Astrocyte (in vitro differentiated cells and primary cell): ENCODE measurements around the gene PRKAG2. TPM values are rescaled to one million over a fixed set of nuclear protein-coding genes. Genes with fewer than 3 reads are reported as not detected.

Source experiments
- DNase-seq: peaks from one replicate; pipeline ENCODE4 v3.0.0-alpha.2; 2010; ENCODE audit warnings: low read depth
- FAIRE-seq: peaks from 2 replicates; lab custom pipeline; 2011; peaks lifted over from hg19 to GRCh38; lab: Jason Lieb, UNC
- H2AFZ ChIP-seq: 2 replicates; pipeline ENCODE4 v1.6.0; 2012; ENCODE audit warnings: low read depth, low read length, inconsistent platforms
- H3K27ac ChIP-seq: 2 replicates; pipeline ENCODE4 v1.5.1; 2011; ENCODE audit warnings: low read depth, low read length, inconsistent platforms
- H3K27me3 ChIP-seq: 2 replicates; pipeline ENCODE4 v1.6.0; 2011; ENCODE audit warnings: low read length, inconsistent platforms; ENCODE audit not compliant: insufficient read depth
- H3K36me3 ChIP-seq: 2 replicates; pipeline ENCODE4 v1.5.1; 2011; ENCODE audit warnings: low read length, inconsistent platforms; ENCODE audit not compliant: insufficient read depth
- H3K4me1 ChIP-seq: 2 replicates; pipeline ENCODE4 v1.5.1; 2011; ENCODE audit warnings: low read length, inconsistent platforms; ENCODE audit not compliant: insufficient read depth
- H3K4me2 ChIP-seq: 2 replicates; pipeline ENCODE4 v1.6.0; 2012; ENCODE audit warnings: low read length, inconsistent platforms
- H3K4me3 ChIP-seq: 2 replicates; pipeline ENCODE4 v1.5.1; 2011; ENCODE audit warnings: low read depth, mild to moderate bottlenecking, low read length, inconsistent platforms; ENCODE audit not compliant: insufficient read depth
- H3K79me2 ChIP-seq: 2 replicates; pipeline ENCODE4 v1.6.0; 2012; ENCODE audit warnings: mild to moderate bottlenecking, low read length, inconsistent platforms; ENCODE audit not compliant: insufficient read depth
- H3K9ac ChIP-seq: 2 replicates; pipeline ENCODE4 v1.6.0; 2012; ENCODE audit warnings: mild to moderate bottlenecking, low read length, inconsistent platforms
- H3K9me3 ChIP-seq: 2 replicates; pipeline ENCODE4 v1.5.1; 2012; ENCODE audit warnings: low read depth, mild to moderate bottlenecking, low read length, inconsistent platforms; ENCODE audit not compliant: insufficient read depth
- H4K20me1 ChIP-seq: 2 replicates; pipeline ENCODE4 v1.6.0; 2012; ENCODE audit warnings: low read length, inconsistent platforms; ENCODE audit not compliant: insufficient read depth
- H3K27ac Mint-ChIP-seq: one replicate; pipeline ENCODE4 v1.8.0; 2021; ENCODE audit warnings: mild to moderate bottlenecking, mixed read lengths; ENCODE audit not compliant: unreplicated experiment
- H3K27me3 Mint-ChIP-seq: one replicate; pipeline ENCODE4 v1.8.0; 2021; ENCODE audit warnings: low read depth, mixed read lengths; ENCODE audit not compliant: unreplicated experiment
- H3K36me3 Mint-ChIP-seq: one replicate; pipeline ENCODE4 v1.8.0; 2021; ENCODE audit warnings: low read depth, mixed read lengths; ENCODE audit not compliant: unreplicated experiment
- H3K4me1 Mint-ChIP-seq: one replicate; pipeline ENCODE4 v1.8.0; 2021; ENCODE audit warnings: low read depth, mixed read lengths; ENCODE audit not compliant: unreplicated experiment
- H3K4me3 Mint-ChIP-seq: one replicate; pipeline ENCODE4 v1.8.0; 2021; ENCODE audit warnings: mild to moderate bottlenecking, moderate library complexity, mixed read lengths; ENCODE audit not compliant: unreplicated experiment
- H3K9me3 Mint-ChIP-seq: one replicate; pipeline ENCODE4 v1.8.0; 2021; ENCODE audit warnings: mild to moderate bottlenecking, mixed read lengths; ENCODE audit not compliant: unreplicated experiment
- EZH2 ChIP-seq: IDR thresholded peaks from 2 replicates; pipeline ENCODE4 v1.6.1; 2012; ENCODE audit warnings: mild to moderate bottlenecking, low read length, inconsistent platforms; ENCODE audit not compliant: insufficient read depth
- total RNA-seq: library from RNA; stranded (reverse); gene quantifications from 2 replicates; pipeline ENCODE4 v1.2.1, GENCODE V29; 2021
- TF ChIP-seq, protein P1 (sequence below): IDR thresholded peaks from 2 replicates; pipeline ENCODE4 v1.5.1; 2011; ENCODE audit warnings: low read depth, mild to moderate bottlenecking, inconsistent platforms, low read length, moderate library complexity; ENCODE audit not compliant: insufficient read depth

Gene PRKAG2
- total RNA-seq, 1 donor from 2014 or later, result 40.7 TPM

DNA sequence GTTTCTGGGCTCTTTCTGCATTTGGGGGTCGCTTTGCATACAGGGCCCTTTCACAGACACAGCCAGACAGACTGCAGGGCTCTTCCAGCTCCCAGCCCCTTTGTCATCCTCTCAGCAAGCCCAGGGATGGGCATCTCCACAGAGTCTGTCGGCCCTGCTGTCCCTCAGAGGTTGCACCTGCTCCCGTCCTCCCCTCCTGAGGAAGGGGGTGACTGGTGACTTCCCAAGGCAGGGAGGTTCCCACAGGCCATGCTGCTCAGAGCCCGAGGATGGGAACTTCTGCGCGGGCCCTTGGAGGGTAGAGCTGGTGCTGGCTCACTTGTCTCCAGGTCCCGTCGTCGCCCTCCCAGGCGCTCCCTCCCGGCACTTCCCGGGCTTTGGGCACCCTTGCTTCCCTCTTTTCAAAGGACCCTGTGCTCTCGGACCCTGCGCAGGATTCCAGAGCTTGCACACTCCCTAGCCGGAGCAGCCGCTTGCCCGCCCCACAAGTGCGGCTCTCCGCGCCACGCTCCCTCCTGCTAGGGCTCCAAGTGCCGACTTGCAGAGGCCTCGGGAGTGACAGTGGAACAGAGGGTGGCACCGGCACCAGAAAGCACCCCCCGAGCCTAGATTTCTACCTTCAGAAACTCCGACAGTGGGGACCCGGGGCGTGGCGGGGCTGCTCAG is 152.5 kb downstream of the PRKAG2 start:
- peaks cover 2% of the 10 kb centered on the region for H3K9me3 Mint-ChIP-seq
- no peaks in the 10 kb centered on the region for H3K36me3 Mint-ChIP-seq
- peaks cover 22% of the 10 kb centered on the region for H3K4me1 ChIP-seq
- no peak overlapping the region for H2AFZ ChIP-seq
- H3K27ac Mint-ChIP-seq, result no peak overlapping the region
- peaks cover 18% of the 10 kb centered on the region for H3K4me1 Mint-ChIP-seq
- H3K79me2 ChIP-seq, result no peaks in the 10 kb centered on the region
- no peaks in the 10 kb centered on the region for H3K27me3 ChIP-seq
- no peak overlapping the region for H3K27ac ChIP-seq
- FAIRE-seq (no peak), DNase-seq (no peak)
- no peak for TF ChIP-seq EZH2
- TF ChIP-seq, protein P1, sequence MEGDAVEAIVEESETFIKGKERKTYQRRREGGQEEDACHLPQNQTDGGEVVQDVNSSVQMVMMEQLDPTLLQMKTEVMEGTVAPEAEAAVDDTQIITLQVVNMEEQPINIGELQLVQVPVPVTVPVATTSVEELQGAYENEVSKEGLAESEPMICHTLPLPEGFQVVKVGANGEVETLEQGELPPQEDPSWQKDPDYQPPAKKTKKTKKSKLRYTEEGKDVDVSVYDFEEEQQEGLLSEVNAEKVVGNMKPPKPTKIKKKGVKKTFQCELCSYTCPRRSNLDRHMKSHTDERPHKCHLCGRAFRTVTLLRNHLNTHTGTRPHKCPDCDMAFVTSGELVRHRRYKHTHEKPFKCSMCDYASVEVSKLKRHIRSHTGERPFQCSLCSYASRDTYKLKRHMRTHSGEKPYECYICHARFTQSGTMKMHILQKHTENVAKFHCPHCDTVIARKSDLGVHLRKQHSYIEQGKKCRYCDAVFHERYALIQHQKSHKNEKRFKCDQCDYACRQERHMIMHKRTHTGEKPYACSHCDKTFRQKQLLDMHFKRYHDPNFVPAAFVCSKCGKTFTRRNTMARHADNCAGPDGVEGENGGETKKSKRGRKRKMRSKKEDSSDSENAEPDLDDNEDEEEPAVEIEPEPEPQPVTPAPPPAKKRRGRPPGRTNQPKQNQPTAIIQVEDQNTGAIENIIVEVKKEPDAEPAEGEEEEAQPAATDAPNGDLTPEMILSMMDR, result no peak
- H3K36me3 ChIP-seq, result no peaks in the 10 kb centered on the region
- peak overlapping the region; percentile 34 for H3K4me3 Mint-ChIP-seq
- H3K27me3 Mint-ChIP-seq, result peaks cover 27% of the 10 kb centered on the region
- H3K9ac ChIP-seq, result no peak overlapping the region
- H3K4me3 ChIP-seq, result no peak overlapping the region
- H3K4me2 ChIP-seq, result no peak overlapping the region
- no peaks in the 10 kb centered on the region for H4K20me1 ChIP-seq
- H3K9me3 ChIP-seq, result no peaks in the 10 kb centered on the region

DNA sequence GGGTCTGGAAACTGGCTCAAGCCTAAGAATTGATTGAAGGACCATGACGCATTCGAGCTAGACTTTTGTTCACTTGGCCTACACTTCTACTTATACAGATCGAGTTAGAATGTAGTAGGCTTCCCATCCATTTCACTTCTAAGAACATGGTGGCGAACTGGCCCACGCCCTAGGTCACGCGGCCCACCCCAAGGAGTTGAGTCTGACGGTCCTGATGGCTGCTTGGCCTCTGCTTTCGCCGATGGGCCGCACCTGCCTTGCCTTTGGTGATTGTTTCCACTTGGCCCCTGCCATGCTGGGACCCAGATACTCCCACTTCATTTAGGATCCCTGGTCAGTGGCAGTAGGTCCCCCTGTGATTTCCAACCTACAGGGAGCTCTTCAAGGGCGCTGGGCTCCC is 153.6 kb downstream of the PRKAG2 start:
- no peak for DNase-seq
- no peak overlapping the region for H3K4me3 ChIP-seq
- Mint-ChIP-seq H3K36me3 (no peaks in the 10 kb centered on the region), H3K27me3 (peaks cover 32% of the 10 kb centered on the region), H3K4me3 (no peak overlapping the region), H3K4me1 (peaks cover 17% of the 10 kb centered on the region), H3K9me3 (peaks cover 3% of the 10 kb centered on the region), H3K27ac (no peak overlapping the region)
- no peaks in the 10 kb centered on the region for H3K9me3 ChIP-seq
- no peaks in the 10 kb centered on the region for H3K79me2 ChIP-seq
- no peaks in the 10 kb centered on the region for H4K20me1 ChIP-seq
- no peak overlapping the region for H3K4me2 ChIP-seq
- no peaks in the 10 kb centered on the region for H3K36me3 ChIP-seq
- H3K9ac ChIP-seq, result no peak overlapping the region
- peaks cover 22% of the 10 kb centered on the region for H3K4me1 ChIP-seq
- no peak for FAIRE-seq
- H3K27ac ChIP-seq, result no peak overlapping the region
- TF ChIP-seq, protein P1, result no peak
- no peak for TF ChIP-seq EZH2
- no peaks in the 10 kb centered on the region for H3K27me3 ChIP-seq
- H2AFZ ChIP-seq, result no peak overlapping the region

DNA sequence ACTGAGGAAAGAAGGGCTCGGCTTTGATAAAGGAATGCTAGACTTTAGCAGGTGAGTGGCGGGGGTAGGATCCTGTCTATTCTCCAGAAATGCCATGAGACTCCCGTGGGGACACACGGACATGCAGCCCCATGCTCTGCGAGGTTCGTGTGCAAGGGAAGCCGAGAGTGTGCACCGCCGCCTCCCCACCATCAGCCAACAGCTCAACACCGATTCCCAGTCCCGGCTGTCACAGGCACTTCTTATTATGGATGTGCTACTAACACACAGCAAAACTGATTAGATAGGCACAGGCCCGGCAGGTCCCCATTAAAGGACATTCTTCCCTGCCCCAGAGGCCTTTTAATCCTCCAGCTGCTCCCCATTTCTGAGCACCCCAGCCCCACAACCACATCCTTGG is 154.4 kb downstream of the PRKAG2 start:
- Histone ChIP-seq H3K27ac (no peak overlapping the region), H3K9me3 (no peaks in the 10 kb centered on the region), H4K20me1 (no peaks in the 10 kb centered on the region), H3K79me2 (no peaks in the 10 kb centered on the region), H3K4me1 (peaks cover 15% of the 10 kb centered on the region), H2AFZ (no peak overlapping the region), H3K27me3 (no peaks in the 10 kb centered on the region), H3K4me3 (no peak overlapping the region), H3K36me3 (no peaks in the 10 kb centered on the region), H3K9ac (no peak overlapping the region), H3K4me2 (no peak overlapping the region)
- H3K4me1 Mint-ChIP-seq, result peaks cover 17% of the 10 kb centered on the region
- no peaks in the 10 kb centered on the region for H3K36me3 Mint-ChIP-seq
- peaks cover 3% of the 10 kb centered on the region for H3K9me3 Mint-ChIP-seq
- no peak for TF ChIP-seq EZH2
- TF ChIP-seq, protein P1, result no peak
- H3K4me3 Mint-ChIP-seq, result no peak overlapping the region
- no peak overlapping the region for H3K27ac Mint-ChIP-seq
- FAIRE-seq, result no peak
- peaks cover 32% of the 10 kb centered on the region for H3K27me3 Mint-ChIP-seq
- no peak for DNase-seq
